Fibroblast of pulmonary artery (primary cell): ENCODE results near the gene YPEL1.
"Not testable (repeated sequence)": the region's sequence is repeated elsewhere in the genome, so short reads cannot be mapped to it uniquely, and the experiment has no call there.

Source experiments
- DNase-seq: peaks from one replicate; pipeline ENCODE4 v3.0.0-alpha.2; 2010; ENCODE audit warnings: low read depth
- H3K4me3 ChIP-seq: replicated peaks from 2 replicates; pipeline ENCODE4 v1.5.1; 2011; ENCODE audit warnings: low read depth, mild to moderate bottlenecking, control low read depth, low read length, moderate library complexity
- CTCF ChIP-seq: IDR thresholded peaks from 2 replicates; pipeline ENCODE4 v1.5.1; 2011; ENCODE audit warnings: mild to moderate bottlenecking, control low read depth, low read length, inconsistent platforms; ENCODE audit errors: missing control alignments

YPEL1 gene

DNA sequence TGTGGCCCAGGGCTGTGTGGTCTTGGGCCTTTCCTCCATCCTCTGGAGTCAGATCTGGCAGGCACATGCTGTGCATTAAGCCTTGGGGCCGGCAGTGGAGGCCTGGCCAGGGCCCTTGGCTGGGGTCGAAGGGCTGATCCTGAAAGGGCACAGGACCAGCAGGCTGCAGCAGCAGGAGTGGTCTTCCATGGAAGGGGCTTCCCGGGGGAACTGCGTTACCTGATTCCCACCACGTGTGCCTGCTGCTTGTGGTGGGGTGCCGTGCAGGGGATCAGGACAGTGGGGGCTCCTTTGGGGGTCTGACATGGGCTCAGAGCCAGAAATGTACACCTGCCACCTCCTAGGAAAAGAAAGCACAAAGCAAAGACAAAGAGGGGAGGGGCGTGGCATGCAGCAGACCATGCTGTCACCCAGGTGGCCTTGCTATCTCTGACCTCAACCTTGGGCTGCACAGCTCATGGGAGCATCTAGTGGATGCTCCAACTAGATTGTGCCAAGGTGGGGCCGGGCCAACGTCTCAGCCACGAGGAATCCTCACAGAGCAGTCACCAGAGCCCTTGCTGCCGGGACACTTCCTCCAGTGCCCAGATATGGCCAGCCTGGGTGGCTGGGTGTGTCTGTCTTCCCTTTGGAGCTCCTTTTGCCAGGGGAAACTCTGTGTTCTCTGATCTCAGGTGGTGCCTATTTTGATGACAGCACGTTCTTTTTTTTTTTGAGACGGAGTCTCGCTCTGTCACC lies 17.9 kb upstream of the YPEL1 start:
- DNase-seq, result no peak
- no peak overlapping the region for H3K4me3 ChIP-seq
- TF ChIP-seq CTCF, result no peak

GRCh38 chr22:21752276-21752675 lies 16.7 kb upstream of the YPEL1 start:
- DNase-seq, result no peak
- no peak overlapping the region for H3K4me3 ChIP-seq
- no peak for TF ChIP-seq CTCF

GRCh38 chr22:21745948-21746347 lies 10.4 kb upstream of the YPEL1 start:
- no peak for DNase-seq
- H3K4me3 ChIP-seq, result no peak overlapping the region
- TF ChIP-seq CTCF, result no peak

DNA sequence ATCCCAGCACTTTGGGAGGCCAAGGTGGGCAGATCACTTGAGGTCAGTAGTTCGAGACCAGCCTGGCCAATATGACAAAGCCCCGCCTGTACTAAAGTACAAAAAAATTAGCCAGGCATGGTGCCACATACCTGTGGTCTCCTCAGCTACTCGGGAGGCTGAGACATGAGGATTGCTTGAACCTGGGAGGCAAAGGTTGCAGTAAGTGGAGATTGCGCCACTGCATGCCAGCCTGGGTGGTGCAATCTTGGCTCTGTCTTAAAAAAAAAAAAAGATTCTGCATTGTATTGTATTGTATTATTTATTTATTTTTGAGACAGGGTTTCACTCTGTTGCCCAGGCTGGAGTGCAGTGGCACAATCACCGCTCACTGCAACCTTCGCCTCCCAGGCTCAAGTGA lies 9.3 kb upstream of the YPEL1 start:
- DNase-seq, result peak; percentile 30
- H3K4me3 ChIP-seq, result not testable (repeated sequence)

DNA sequence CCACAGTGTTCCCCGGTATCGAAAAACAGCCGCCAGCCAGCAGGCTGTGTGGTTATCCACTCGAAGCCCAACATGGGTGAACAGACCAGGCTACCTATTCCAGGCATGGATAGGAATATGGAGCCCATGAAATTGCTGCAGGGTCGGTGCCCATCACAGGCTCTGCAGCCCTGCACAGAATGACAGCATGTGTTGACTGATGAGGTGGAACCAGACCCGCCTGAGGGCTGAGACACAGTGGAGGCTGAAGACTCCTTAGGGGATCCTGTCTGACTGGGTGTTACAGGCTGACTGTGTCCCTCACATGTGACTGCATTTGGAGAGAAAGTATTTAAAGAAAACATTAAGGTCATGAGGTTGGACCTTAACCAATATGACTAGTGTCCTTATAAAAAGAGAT lies 6.2 kb upstream of the YPEL1 start:
- H3K4me3 ChIP-seq, result no peak overlapping the region
- no peak for DNase-seq
- no peak for TF ChIP-seq CTCF

DNA sequence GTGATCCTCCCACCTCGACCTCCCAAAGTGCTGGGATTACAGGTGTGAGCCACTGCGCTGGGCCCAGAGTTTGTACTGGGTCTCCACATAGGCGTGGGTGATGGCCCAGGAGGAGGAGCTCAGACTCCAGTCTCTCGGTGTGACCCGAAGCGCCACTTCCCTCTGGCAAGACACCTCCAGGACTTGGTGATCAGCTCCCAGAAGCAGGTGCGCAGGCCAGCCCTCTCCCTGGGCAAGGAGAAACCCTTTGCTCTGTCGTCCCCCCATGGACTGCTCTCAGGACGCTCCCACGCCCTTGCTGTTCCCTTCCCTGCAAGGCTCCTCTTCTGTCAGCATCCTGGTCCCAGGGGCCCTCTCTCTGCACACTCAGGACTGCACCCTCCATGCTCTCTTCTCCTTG lies 5.5 kb upstream of the YPEL1 start:
- TF ChIP-seq CTCF, result no peak
- DNase-seq, result no peak
- no peak overlapping the region for H3K4me3 ChIP-seq

DNA sequence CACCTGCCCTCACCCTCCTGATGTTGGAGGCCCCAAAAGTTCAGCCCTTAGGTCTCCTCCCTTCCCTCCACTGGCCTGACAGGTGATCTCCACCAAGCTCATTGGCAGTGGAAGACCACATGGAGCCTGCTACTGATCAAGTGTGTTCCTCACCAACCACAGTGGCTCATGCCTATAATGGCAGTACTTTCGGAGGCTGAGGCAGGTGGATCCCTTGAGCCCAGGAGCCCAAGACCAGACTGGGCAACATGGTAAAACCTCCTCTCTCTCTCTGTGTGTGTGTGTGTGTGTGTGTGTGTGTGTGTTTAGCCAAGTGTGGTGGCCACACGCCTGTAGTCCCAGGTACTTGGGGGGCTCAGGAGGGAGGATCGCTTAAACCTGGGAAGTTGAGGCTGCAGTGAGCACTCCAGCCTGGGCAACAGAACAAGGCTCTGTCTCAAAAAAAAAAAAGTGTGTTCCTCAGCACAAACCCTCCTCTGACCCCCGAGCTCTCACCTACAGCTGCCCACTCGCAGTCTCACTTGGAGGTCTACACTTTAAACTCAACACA lies 4.3 kb upstream of the YPEL1 start:
- no peak for TF ChIP-seq CTCF
- DNase-seq, result no peak
- H3K4me3 ChIP-seq, result no peak overlapping the region
